GM19372 (cell line): ENCODE measurements around the gene CRYBB1.

Source experiments
- ATAC-seq: cut with Tn5 transposase; IDR thresholded peaks from one replicate; pipeline ENCODE4 v1.9.1; 2021; ENCODE audit warnings: mild to moderate bottlenecking, low read depth, moderate library complexity; ENCODE audit not compliant: unreplicated experiment

Gene CRYBB1

DNA sequence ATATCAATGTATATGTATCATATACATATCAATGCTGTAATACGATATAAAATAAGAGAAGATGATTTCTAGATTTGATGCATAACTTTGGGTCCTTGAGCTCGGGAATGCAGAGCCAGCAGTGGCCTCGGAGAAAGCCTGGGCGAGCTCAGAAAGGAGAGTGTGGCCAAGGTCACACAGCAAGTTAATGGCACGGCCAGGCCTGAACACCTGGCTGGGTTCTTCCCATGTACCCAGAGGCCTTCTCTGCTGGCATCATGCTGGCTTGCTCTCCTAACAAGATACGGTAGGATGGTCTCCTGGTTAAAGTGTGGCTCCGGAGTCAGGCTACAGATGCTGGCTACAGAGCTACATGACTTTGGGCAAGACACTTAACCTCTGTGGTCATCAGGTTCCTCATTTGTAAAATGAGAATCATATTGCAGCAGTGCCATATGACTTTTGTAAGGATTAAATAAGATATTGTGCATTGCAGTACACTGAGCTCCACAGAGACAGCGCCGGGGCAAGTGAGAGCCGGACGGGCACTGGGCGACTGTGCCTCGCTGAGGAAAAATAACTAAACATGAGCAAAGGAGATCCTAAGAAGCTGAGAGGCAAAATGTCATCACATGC lies 57.8 kb downstream of the CRYBB1 start:
- ATAC-seq: no peak

DNA sequence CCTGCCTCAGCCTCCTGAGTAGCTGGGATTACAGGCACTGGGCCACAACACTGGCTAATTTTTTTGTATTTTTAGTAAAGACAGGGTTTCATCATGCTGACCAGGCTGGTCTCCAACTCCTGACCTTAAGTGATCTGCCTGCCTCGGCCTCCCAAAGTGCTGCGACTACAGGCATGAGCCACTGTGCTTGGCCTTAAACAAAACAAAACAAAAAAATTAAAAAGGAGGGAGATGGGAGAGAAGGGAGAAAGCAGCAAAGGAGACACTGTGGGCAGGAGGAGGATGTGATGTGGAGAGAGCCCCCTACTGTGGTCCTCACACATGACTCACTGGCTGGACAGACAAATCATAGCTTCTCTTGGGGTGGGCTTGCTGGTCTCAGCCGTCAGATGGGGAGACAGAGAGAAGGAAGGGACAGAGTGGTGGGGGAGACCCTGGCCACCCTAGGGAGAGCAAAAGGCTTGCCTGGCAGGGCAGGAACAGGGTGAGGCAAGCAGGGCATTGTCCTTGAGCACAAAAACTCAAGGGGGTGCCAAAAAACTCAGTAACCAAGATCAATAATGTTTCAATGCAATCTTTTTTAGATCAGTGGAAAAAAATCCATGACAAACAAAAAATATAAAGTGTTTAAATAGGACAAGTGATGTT lies 59.5 kb downstream of the CRYBB1 start:
- ATAC-seq: no peak

DNA sequence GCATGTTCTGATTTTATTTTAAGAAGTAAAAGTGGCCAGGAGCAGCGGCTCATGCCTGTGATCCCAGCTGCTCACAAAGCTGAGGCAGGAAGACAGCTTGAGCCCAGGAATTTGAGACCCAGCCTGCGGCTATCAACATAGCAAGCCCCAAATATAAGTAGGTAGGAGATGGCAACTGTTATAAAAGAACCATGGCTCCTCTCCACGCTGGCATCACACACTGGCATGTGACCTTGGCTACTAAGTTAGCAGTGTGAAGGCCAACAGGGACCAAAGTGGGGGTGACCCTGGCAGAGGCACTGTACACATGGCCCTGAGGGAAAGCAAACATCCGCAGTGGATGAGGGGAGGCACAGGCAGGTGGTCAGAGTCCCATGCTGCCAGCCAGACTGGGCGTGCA lies 60.9 kb downstream of the CRYBB1 start:
- no peak for ATAC-seq

DNA sequence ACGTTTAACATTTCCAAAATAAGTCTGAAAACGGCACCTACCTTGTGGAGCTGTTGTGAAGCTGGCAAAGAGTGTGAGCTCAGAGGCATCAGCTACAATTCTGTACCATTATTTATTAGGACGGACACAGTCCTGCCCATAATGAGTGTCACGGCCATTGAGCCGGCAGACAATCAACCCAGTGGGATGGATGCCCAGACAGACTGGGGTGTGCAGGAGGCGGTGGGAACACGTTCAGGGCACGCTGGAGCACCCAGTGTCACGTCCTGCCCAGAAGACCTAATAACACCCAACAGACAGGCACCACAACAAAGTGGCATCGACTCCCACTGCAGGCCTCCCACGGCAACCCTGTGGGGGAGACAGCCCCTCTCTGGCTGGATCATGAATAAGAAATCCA lies 62.3 kb downstream of the CRYBB1 start:
- no peak for ATAC-seq

DNA sequence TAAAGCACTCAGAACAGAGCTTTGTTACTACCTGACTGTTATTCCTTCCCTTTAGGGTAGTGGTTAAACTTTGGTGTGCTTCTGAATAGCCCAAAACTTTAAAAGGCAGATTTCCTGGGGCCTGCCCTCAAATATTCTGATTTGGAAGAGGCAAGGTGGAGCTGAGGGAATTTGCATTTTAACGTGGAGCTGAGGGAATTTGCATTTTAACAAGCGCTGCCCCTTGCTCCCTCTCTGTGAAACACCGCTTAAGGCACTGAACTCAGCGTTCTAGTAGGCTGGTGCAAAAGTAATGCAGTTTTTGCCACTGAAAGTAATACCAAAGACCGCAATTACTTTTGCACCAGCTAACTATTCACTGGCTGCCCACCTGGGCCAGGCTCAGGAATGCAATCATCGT lies 62.9 kb downstream of the CRYBB1 start:
- ATAC-seq: no peak

DNA sequence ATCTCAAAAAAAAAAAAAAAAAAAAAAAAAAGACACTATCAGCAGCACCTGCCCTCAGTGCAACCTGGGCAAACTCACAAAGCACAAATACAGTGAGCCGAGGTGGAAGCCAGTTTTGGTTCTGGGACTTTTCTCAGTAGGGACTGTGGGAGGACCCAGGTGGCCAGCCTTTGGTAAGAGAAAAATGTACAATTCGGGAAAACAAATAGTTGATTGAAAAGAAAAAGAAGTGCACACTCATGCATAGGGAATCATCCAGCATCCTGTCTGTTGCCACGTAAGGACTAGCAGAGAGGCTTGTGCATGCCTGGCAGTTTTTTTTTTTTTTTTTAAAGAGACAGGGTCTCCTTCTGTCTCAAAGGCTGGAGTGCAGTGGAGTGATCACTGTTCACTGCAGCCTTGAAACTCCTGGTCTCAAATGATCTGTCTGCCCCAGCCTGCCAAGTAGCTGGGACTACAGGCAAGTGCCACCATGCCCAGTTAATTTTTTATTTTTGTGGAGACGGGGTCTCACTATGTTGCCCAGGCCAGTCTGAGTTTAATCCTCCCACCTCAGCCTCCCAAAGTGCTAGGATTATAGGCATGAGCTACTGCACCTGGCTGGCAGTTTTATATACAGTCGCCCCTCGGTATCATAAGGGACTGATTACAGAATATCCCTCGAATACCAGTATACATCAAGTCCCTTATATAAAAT lies 64.6 kb downstream of the CRYBB1 start:
- no peak for ATAC-seq

DNA sequence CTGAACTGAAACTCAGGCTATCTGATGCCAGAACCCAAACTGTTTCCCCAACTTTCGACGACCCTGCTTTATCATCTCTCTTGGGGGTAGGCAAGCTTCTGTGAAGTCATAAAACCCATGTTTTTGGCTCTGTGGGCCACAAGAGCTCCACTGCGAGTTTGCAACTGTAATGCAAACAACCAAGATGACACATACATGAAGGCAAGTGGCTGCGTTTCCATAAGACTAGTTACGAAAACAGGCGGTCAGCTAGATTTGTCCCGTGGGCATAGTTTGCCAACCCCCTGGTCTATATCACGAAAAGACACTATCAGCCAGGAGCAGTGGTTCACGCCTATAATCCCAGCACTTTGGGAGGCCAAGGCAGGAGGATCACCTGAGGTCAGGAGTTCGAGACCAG lies 65.4 kb downstream of the CRYBB1 start:
- no peak for ATAC-seq

DNA sequence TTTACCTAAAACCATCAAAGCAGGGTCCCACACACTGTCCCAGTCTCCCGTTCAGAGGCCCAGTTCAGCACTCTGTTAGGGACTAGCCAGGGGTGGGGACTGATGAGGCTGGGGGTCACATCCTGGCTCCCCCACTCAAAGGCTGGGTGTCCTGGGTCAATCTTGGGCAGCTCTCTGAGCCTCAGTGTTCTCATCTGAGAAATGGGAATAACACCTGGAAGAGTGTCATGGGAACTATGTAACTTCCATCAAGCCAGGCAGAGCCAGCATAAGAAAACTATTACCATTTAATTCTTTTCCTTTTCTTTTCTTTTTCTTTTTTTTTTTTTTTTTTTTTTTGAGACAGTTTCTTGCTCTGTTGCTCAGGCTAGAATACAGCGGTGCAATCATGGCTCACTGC lies 66.3 kb downstream of the CRYBB1 start:
- ATAC-seq: no peak

DNA sequence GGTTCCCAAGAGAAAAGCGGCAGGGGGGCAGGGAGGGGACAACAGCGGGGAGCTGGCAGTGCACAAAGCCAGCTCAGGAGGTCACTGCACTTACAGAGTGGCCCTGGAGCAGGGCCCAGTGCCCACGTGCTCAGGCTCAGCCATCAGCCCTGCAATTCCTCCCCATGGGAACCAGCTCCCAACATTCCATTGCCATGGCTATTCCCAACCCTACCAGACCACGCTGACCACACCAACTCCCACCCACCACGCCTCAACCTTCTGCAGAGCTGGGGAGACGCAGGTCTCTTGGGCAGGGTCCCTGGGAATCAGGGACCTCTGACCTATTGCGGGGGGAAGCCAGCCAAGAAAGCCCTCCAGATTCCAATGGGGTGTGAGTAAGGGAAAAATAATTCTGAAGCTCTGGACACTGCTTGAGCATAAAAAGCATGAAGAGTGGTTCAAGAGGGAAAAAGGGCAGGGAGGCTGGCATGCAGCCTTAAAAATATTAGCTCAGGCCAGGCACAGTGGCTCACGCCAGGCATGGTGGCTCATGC lies 67.3 kb downstream of the CRYBB1 start:
- ATAC-seq: no peak

DNA sequence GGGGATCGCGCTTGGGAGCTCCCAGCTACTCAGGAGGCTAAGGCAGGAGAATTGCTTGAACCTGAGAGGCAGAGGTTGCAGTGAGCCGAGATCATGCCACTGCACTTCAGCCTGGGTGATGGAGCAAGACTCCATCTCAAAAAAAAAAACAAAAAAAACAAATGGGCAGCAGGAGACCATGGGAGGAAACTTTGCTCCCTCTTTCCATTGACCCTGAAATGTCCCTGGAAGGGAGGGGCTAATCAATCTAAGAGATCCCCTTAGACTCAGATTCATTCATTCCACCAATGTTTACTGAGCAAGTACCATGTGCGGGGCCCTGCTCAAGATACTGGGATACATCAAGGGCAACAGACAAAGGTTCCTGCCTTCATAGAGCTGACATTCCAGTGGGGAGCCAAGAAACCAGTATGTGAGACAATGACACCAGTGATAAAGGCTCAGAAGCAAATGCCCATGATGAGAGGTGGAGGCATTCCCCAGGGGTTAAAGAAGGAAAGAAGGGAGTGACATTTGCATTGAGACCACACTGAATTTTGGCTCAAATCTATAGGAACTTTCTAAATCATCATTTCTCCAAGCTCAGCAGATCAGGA lies 67.8 kb downstream of the CRYBB1 start:
- no peak for ATAC-seq
